NCI-H526 treated with DMSO at 0.1 percent for 48 hours (cell line): ENCODE measurements around the gene CPEB2.

Experiments
- DNase-seq: peaks from one replicate; lab custom pipeline; 2025; lab: John Stamatoyannopoulos, UW

The CPEB2 gene

GRCh38 chr4:15001869-15002658 is at the start of gene CPEB2:
CPEB2 (plus strand) TSS chr4:15002481; CDS start chr4:15002674, 193 bp downstream.
- peak; percentile 7 for DNase-seq

GRCh38 chr4:14958436-14958835 is 43.8 kb upstream of the CPEB2 start:
- no peak for DNase-seq

- no peak for DNase-seq
Observed at GRCh38 chr4:14961292-14961691, 41.0 kb upstream of the CPEB2 start.

- DNase-seq, result no peak
Observed at GRCh38 chr4:14965071-14965470, 37.2 kb upstream of the CPEB2 start.

- DNase-seq, result no peak
Observed at GRCh38 chr4:14967982-14968381, 34.3 kb upstream of the CPEB2 start.

GRCh38 chr4:14977830-14978229 is 24.5 kb upstream of the CPEB2 start:
- no peak for DNase-seq

GRCh38 chr4:14984448-14984847 is 17.8 kb upstream of the CPEB2 start:
- DNase-seq, result no peak

- no peak for DNase-seq
Observed at GRCh38 chr4:14985161-14985560, 17.1 kb upstream of the CPEB2 start.

GRCh38 chr4:14985843-14986242 is 16.4 kb upstream of the CPEB2 start:
- DNase-seq, result no peak

- DNase-seq, result no peak
Observed at GRCh38 chr4:14987054-14987453, 15.2 kb upstream of the CPEB2 start.

- no peak for DNase-seq
Observed at GRCh38 chr4:14990484-14990883, 11.8 kb upstream of the CPEB2 start.

- DNase-seq, result no peak
Observed at GRCh38 chr4:14994242-14994641, 8.0 kb upstream of the CPEB2 start.

GRCh38 chr4:15001248-15001868 is 923 bp upstream of the CPEB2 start:
- no peak for DNase-seq

GRCh38 chr4:15002659-15003400 is 549 bp downstream of the CPEB2 start:
- peak; percentile 19 for DNase-seq

- no peak for DNase-seq
Observed at GRCh38 chr4:15003401-15003890, 1.2 kb downstream of the CPEB2 start.

GRCh38 chr4:15003891-15004738 is 1.8 kb downstream of the CPEB2 start:
- no peak for DNase-seq

GRCh38 chr4:15004739-15005301 is 2.5 kb downstream of the CPEB2 start:
- no peak for DNase-seq

- DNase-seq, result no peak
Observed at GRCh38 chr4:15005474-15006115, 3.3 kb downstream of the CPEB2 start.

- DNase-seq, result no peak
Observed at GRCh38 chr4:15006416-15007024, 4.2 kb downstream of the CPEB2 start.

- peak; percentile 13 for DNase-seq
Observed at GRCh38 chr4:15007201-15007600, 4.9 kb downstream of the CPEB2 start.
